Measurements from ENCODE around the gene CCSER1. TPM values are rescaled to one million over a fixed set of nuclear protein-coding genes. Genes with fewer than 3 reads are reported as not detected.

The CCSER1 gene
- total RNA-seq, 1 experiment from 2014 or later, result 0.63 TPM

DNA sequence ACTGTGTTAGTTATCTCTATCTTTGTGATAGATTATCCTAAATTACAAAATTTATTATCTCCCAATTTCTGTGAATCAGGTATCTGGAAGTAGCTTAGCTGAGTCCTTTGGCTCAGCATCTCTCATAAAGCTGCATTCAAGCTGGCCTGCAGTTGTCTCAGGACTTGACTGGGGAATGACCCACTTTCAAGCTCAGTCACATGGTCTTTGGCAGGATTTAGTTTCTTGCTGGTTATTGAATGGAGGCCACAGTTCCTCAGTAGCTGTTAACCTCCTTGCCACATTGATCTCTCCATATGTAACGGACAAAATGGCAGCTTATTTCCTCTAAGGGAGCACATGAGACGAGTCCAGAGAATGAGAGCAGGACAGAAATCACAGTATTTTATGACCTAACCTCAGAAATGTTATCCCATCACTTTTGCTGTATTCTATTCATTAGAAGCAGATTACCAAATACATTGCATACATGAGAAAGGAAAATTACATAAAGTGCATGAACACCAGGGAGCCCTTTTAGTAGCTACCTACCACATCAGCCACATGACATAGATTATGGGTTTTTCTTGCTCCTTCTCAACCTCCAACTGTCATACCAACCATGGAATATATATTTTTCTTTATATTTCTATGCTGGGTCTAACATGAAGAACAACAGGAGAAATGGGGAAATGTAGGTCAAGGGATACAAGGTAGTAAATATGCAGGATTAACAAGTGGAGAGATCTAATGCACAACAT is 730.1 kb downstream of the CCSER1 start:
- BruUV-seq (replicated peaks), result no TSS peak
- ChIA-PET CTCF (interaction anchor here (0.7 to 0.8 kb wide), 2 partner anchors 10 to 118 kb away, joined by 3 read pairs; no protein-coding TSS in a partner anchor), POLR2A (no interaction called here)
- Mint-ChIP-seq H3K9me3 (ENCODE audit: unreplicated experiment) (no peaks in the 10 kb centered on the region), H3K27ac (ENCODE audit: low read depth, unreplicated experiment) (no peak overlapping the region), H3K36me3 (ENCODE audit: insufficient read depth, unreplicated experiment) (peaks cover 6% of the 10 kb centered on the region), H3K27me3 (ENCODE audit: insufficient read depth, unreplicated experiment) (no peaks in the 10 kb centered on the region), H3K4me1 (ENCODE audit: insufficient read depth, unreplicated experiment) (no peaks in the 10 kb centered on the region), H3K4me3 (ENCODE audit: unreplicated experiment) (no peak overlapping the region)
- intact Hi-C loops (cut with micrococcal nuclease), result no loop called here
- TF ChIP-seq, protein P1, sequence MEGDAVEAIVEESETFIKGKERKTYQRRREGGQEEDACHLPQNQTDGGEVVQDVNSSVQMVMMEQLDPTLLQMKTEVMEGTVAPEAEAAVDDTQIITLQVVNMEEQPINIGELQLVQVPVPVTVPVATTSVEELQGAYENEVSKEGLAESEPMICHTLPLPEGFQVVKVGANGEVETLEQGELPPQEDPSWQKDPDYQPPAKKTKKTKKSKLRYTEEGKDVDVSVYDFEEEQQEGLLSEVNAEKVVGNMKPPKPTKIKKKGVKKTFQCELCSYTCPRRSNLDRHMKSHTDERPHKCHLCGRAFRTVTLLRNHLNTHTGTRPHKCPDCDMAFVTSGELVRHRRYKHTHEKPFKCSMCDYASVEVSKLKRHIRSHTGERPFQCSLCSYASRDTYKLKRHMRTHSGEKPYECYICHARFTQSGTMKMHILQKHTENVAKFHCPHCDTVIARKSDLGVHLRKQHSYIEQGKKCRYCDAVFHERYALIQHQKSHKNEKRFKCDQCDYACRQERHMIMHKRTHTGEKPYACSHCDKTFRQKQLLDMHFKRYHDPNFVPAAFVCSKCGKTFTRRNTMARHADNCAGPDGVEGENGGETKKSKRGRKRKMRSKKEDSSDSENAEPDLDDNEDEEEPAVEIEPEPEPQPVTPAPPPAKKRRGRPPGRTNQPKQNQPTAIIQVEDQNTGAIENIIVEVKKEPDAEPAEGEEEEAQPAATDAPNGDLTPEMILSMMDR (IDR thresholded peaks at IDR 0.05; ENCODE audit: unreplicated experiment), result no peak
- DNase-seq (ENCODE audit: unreplicated experiment), result no peak

GRCh38 chr4:90875791-90876190 is 748.6 kb downstream of the CCSER1 start:
- Mint-ChIP-seq H3K4me1 (ENCODE audit: insufficient read depth, unreplicated experiment) (peaks cover 5% of the 10 kb centered on the region), H3K27ac (ENCODE audit: low read depth, unreplicated experiment) (no peak overlapping the region), H3K9me3 (ENCODE audit: unreplicated experiment) (peaks cover 7% of the 10 kb centered on the region), H3K27me3 (ENCODE audit: insufficient read depth, unreplicated experiment) (no peaks in the 10 kb centered on the region), H3K4me3 (ENCODE audit: unreplicated experiment) (no peak overlapping the region), H3K36me3 (ENCODE audit: insufficient read depth, unreplicated experiment) (no peaks in the 10 kb centered on the region)
- TF ChIP-seq, protein P1 (IDR thresholded peaks at IDR 0.05; ENCODE audit: unreplicated experiment), result no peak
- intact Hi-C loops (cut with micrococcal nuclease), result no loop called here
- DNase-seq (ENCODE audit: unreplicated experiment), result no peak
- CTCF ChIA-PET, result interaction anchor here (0.5 kb wide), 1 partner anchor 1427 kb away, joined by 3 read pairs; no protein-coding TSS in a partner anchor
- POLR2A ChIA-PET, result no interaction called here
- BruUV-seq (replicated peaks), result no TSS peak

DNA sequence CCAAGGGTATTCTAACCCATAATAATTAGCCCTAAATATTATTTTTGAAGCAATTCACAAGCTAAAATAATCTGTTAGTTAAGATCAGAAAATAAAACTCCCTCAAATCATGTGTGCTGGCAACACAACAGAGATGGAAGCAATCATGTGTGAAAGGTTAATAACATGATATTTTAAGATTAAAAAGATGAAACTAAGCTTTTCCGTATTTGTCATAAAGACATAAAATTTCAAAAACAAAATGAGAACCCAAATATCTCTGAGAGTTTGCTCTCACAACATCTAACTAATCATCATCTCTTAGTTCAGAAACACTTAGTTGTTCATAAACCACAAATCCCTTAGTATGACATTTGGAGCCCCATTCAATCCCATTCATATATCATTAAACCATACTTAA is 749.1 kb downstream of the CCSER1 start:
- no peak overlapping the region for H3K4me3 Mint-ChIP-seq (ENCODE audit: unreplicated experiment)
- DNase-seq (ENCODE audit: unreplicated experiment), result no peak

DNA sequence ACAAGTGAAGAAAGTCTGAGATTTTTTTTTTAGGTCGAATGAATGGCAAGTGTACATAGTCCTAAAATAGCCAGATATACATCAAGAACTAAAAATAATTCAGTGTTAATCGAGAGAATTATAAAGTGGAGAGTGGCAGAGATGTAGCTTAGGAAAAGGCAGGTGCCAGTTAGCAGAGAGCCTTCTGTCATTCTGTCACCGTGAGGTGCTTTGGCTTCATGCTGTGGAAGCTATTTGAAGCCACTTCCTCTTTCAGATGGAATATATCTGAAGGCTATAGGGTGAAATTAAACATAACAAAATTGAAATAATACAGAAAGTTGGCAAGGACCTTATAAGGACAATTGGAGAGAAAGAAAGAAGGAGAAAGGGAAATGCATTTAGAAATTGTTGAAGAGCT is 756.3 kb downstream of the CCSER1 start:
- H3K4me3 Mint-ChIP-seq (ENCODE audit: unreplicated experiment), result no peak overlapping the region
- BruUV-seq (replicated peaks), result no TSS peak
- H3K27ac Mint-ChIP-seq (ENCODE audit: low read depth, unreplicated experiment), result no peak overlapping the region
- no peaks in the 10 kb centered on the region for H3K4me1 Mint-ChIP-seq (ENCODE audit: insufficient read depth, unreplicated experiment)
- H3K27me3 Mint-ChIP-seq (ENCODE audit: insufficient read depth, unreplicated experiment), result no peaks in the 10 kb centered on the region
- CTCF ChIA-PET, result interaction anchor here (0.9 kb wide), 1 partner anchor 47 kb away, joined by 3 read pairs; no protein-coding TSS in a partner anchor
- no peak for DNase-seq (ENCODE audit: unreplicated experiment)
- H3K9me3 Mint-ChIP-seq (ENCODE audit: unreplicated experiment), result no peaks in the 10 kb centered on the region
- intact Hi-C loops (cut with micrococcal nuclease), result no loop called here
- TF ChIP-seq, protein P1 (IDR thresholded peaks at IDR 0.05; ENCODE audit: unreplicated experiment), result no peak
- H3K36me3 Mint-ChIP-seq (ENCODE audit: insufficient read depth, unreplicated experiment), result no peaks in the 10 kb centered on the region
- POLR2A ChIA-PET, result no interaction called here

More for the DNA sequence above, 749.1 kb downstream of the CCSER1 start:
- H3K36me3 Mint-ChIP-seq (ENCODE audit: insufficient read depth, unreplicated experiment), result no peaks in the 10 kb centered on the region
- intact Hi-C loops (cut with micrococcal nuclease), result no loop called here
- BruUV-seq (replicated peaks), result no TSS peak
- ChIA-PET CTCF (no interaction called here), POLR2A (no interaction called here)
- TF ChIP-seq, protein P1 (IDR thresholded peaks at IDR 0.05; ENCODE audit: unreplicated experiment), result no peak
- H3K27ac Mint-ChIP-seq (ENCODE audit: low read depth, unreplicated experiment), result no peak overlapping the region
- H3K9me3 Mint-ChIP-seq (ENCODE audit: unreplicated experiment), result peaks cover 7% of the 10 kb centered on the region
- H3K4me1 Mint-ChIP-seq (ENCODE audit: insufficient read depth, unreplicated experiment), result peaks cover 5% of the 10 kb centered on the region
- H3K27me3 Mint-ChIP-seq (ENCODE audit: insufficient read depth, unreplicated experiment), result no peaks in the 10 kb centered on the region

Data from MCF 10A (cell line).